BE2C (cell line): ENCODE data around the gene RPS6KB1.
"Not testable (repeated sequence)": the region's sequence is repeated elsewhere in the genome, so short reads cannot be mapped to it uniquely, and the experiment has no call there.

Experiments
- DNase-seq: peaks from one replicate; pipeline ENCODE4 v3.0.0-alpha.2; 2020
- H3K27me3 ChIP-seq: fragments of 250-450 bp; sonication (Bioruptor Pico); 2 replicates; pipeline ENCODE4 v1.5.1; 2020; ENCODE audit warnings: mild to moderate bottlenecking
- H3K36me3 ChIP-seq: fragments of 250-450 bp; sonication (Bioruptor Pico); 2 replicates; pipeline ENCODE4 v1.5.1; 2020; ENCODE audit warnings: mild to moderate bottlenecking
- H3K4me1 ChIP-seq: fragments of 250-450 bp; sonication (Bioruptor Pico); 2 replicates; pipeline ENCODE4 v1.5.1; 2020
- H3K4me3 ChIP-seq: 2 replicates; pipeline ENCODE4 v1.5.1; 2011; ENCODE audit warnings: low read depth, low read length
- H3K9me3 ChIP-seq: fragments of 250-450 bp; sonication (Bioruptor Pico); 2 replicates; pipeline ENCODE4 v1.5.1; 2020
- TF ChIP-seq, protein P1 (sequence below): IDR thresholded peaks from 2 replicates; pipeline ENCODE4 v1.5.1; 2012; ENCODE audit warnings: mild to moderate bottlenecking, low read depth, low read length

Gene RPS6KB1

GRCh38 chr17:59916446-59916845 lies 23.5 kb downstream of the RPS6KB1 start:
- TF ChIP-seq, protein P1, sequence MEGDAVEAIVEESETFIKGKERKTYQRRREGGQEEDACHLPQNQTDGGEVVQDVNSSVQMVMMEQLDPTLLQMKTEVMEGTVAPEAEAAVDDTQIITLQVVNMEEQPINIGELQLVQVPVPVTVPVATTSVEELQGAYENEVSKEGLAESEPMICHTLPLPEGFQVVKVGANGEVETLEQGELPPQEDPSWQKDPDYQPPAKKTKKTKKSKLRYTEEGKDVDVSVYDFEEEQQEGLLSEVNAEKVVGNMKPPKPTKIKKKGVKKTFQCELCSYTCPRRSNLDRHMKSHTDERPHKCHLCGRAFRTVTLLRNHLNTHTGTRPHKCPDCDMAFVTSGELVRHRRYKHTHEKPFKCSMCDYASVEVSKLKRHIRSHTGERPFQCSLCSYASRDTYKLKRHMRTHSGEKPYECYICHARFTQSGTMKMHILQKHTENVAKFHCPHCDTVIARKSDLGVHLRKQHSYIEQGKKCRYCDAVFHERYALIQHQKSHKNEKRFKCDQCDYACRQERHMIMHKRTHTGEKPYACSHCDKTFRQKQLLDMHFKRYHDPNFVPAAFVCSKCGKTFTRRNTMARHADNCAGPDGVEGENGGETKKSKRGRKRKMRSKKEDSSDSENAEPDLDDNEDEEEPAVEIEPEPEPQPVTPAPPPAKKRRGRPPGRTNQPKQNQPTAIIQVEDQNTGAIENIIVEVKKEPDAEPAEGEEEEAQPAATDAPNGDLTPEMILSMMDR = no peak
- peaks cover 37% of the 10 kb centered on the region for H3K36me3 ChIP-seq
- H3K9me3 ChIP-seq = no peaks in the 10 kb centered on the region
- no peak for DNase-seq
- peaks cover 4% of the 10 kb centered on the region; the same call in 1 of the 2 replicates for H3K4me1 ChIP-seq
- H3K4me3 ChIP-seq = no peak overlapping the region
- no peaks in the 10 kb centered on the region for H3K27me3 ChIP-seq

GRCh38 chr17:59920637-59921036 lies 27.7 kb downstream of the RPS6KB1 start:
- not testable (repeated sequence) for H3K4me3 ChIP-seq, H3K9me3 ChIP-seq, H3K4me1 ChIP-seq, DNase-seq, H3K27me3 ChIP-seq
- H3K36me3 ChIP-seq = peaks cover 31% of the 10 kb centered on the region

- not testable (repeated sequence) for H3K27me3 ChIP-seq, H3K9me3 ChIP-seq, H3K4me3 ChIP-seq, H3K4me1 ChIP-seq, DNase-seq
- H3K36me3 ChIP-seq = peaks cover 24% of the 10 kb centered on the region
Observed at GRCh38 chr17:59930121-59930520, 37.2 kb downstream of the RPS6KB1 start.

DNA sequence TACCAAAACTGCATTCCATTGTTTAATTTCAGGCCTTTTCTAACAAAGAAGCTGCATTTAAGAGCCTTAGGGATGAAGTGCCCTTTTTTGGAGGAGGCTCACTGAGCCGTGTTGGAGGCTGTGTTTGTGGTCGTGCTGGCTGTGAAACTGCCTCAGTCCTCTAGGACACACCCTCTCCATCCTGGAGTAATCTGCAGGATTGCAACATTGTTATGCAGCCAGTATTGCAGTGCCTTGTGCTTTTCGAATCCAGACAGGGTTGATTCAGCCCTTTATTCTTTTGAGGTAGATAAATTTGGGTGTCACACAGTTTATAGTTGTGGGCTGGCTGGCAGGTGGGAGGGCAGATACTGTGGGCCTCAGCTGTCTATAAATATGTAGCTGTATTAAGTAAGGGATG lies 37.8 kb downstream of the RPS6KB1 start:
- not testable (repeated sequence) for H3K27me3 ChIP-seq, H3K4me1 ChIP-seq, H3K9me3 ChIP-seq, DNase-seq, H3K4me3 ChIP-seq
- peaks cover 28% of the 10 kb centered on the region for H3K36me3 ChIP-seq

DNA sequence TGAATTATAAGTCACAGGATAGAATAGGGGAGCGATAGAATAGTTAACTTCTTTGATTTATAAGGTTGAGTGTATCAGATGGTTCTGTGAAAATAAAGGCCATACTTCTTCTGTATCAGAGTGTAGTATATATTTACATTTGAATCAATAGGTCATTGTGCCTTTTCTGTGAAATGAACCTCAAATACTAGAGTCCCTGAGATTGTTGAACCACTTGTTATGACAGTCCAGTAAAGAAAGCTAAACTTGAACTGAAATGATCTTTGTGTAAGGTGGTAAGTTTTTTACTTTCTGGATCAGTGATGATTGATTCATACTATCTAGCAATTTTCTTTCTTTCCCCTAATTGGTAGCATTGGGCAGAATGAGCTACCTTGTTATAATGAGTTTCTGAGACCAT lies 40.4 kb downstream of the RPS6KB1 start:
- not testable (repeated sequence) for H3K27me3 ChIP-seq, H3K9me3 ChIP-seq, DNase-seq, H3K4me1 ChIP-seq, H3K4me3 ChIP-seq
- peaks cover 26% of the 10 kb centered on the region for H3K36me3 ChIP-seq

DNA sequence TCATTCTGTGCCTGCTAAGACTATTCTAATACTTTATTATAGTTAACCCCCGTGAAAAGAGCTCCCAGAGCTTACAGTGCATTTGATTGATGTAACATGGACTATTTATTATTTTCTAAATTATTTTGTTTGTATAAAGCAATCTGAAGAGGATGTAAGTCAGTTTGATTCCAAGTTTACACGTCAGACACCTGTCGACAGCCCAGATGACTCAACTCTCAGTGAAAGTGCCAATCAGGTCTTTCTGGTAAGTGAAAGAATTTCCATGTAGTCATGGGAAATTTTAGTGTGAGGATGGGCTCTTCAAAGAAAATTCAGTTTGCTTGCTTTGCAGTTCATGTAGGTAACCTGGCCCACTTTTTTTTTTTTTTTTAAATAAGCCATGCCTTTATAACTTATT lies 47.8 kb downstream of the RPS6KB1 start:
- peaks cover 21% of the 10 kb centered on the region for H3K36me3 ChIP-seq
- not testable (repeated sequence) for DNase-seq, H3K9me3 ChIP-seq, H3K27me3 ChIP-seq, H3K4me3 ChIP-seq, H3K4me1 ChIP-seq

GRCh38 chr17:59941131-59941530 lies 48.2 kb downstream of the RPS6KB1 start:
- H3K4me3 ChIP-seq = no peak overlapping the region
- DNase-seq = no peak
- TF ChIP-seq, protein P1 = no peak
- H3K4me1 ChIP-seq = no peaks in the 10 kb centered on the region
- no peaks in the 10 kb centered on the region for H3K9me3 ChIP-seq
- no peaks in the 10 kb centered on the region for H3K27me3 ChIP-seq
- peaks cover 19% of the 10 kb centered on the region for H3K36me3 ChIP-seq

DNA sequence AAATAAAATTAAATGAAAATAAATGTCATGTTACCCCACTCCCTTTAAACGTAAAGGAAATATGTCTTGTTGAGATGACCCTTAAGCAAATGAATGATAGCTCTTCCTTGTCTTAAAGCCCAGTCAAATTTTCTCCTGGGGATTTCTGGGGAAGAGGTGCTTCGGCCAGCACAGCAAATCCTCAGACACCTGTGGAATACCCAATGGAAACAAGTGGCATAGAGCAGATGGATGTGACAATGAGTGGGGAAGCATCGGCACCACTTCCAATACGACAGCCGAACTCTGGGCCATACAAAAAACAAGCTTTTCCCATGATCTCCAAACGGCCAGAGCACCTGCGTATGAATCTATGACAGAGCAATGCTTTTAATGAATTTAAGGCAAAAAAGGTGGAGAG lies 53.5 kb downstream of the RPS6KB1 start:
- not testable (repeated sequence) for DNase-seq, H3K9me3 ChIP-seq, H3K4me3 ChIP-seq, H3K27me3 ChIP-seq, H3K4me1 ChIP-seq
- H3K36me3 ChIP-seq = peaks cover 16% of the 10 kb centered on the region

GRCh38 chr17:59947310-59947709 lies 54.4 kb downstream of the RPS6KB1 start:
- peaks cover 10% of the 10 kb centered on the region for H3K36me3 ChIP-seq
- not testable (repeated sequence) for H3K4me1 ChIP-seq, H3K27me3 ChIP-seq, H3K9me3 ChIP-seq, H3K4me3 ChIP-seq, DNase-seq

DNA sequence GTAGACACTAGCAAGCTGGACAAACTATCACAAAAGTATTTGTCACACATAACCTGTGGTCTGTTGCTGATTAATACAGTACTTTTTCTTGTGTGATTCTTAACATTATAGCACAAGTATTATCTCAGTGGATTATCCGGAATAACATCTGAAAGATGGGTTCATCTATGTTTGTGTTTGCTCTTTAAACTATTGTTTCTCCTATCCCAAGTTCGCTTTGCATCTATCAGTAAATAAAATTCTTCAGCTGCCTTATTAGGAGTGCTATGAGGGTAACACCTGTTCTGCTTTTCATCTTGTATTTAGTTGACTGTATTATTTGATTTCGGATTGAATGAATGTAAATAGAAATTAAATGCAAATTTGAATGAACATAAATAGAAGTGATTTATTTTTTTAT lies 57.1 kb downstream of the RPS6KB1 start:
- no peaks in the 10 kb centered on the region for H3K4me1 ChIP-seq
- no peaks in the 10 kb centered on the region for H3K27me3 ChIP-seq
- no peaks in the 10 kb centered on the region for H3K9me3 ChIP-seq
- TF ChIP-seq, protein P1 = no peak
- no peak overlapping the region for H3K4me3 ChIP-seq
- DNase-seq = no peak
- H3K36me3 ChIP-seq = no peaks in the 10 kb centered on the region; the same call in 1 of the 2 replicates
